Cardiac muscle cell (in vitro differentiated cells and primary cell): ENCODE results near the gene SIGMAR1. TPM values are rescaled to one million over a fixed set of nuclear protein-coding genes. Genes with fewer than 3 reads are reported as not detected.

ENCODE experiments used
- DNase-seq, 2 donors: peaks; one replicate each; pipeline versions ENCODE4 v3.0.0 to v3.0.0-alpha.2; 2010 to 2017; ENCODE audit warnings: low read depth in 1 of 2, low spot score in 1 of 2
- H3K27ac ChIP-seq: fragments of 200-600 bp; sonication (generic); 2 replicates; pipeline ENCODE4 v1.5.1; 2016
- H3K27me3 ChIP-seq: fragments of 200-600 bp; sonication (generic); 2 replicates; pipeline ENCODE4 v1.6.0; 2016; ENCODE audit warnings: control low read depth
- H3K36me3 ChIP-seq: fragments of 200-600 bp; sonication (generic); 2 replicates; pipeline ENCODE4 v1.5.1; 2016; ENCODE audit warnings: control low read depth
- H3K4me1 ChIP-seq: fragments of 200-600 bp; sonication (generic); 2 replicates; pipeline ENCODE4 v1.8.1; 2017; ENCODE audit warnings: low read depth, mild to moderate bottlenecking, mixed run types
- H3K4me3 ChIP-seq: fragments of 200-600 bp; sonication (generic); 2 replicates; pipeline ENCODE4 v1.5.1; 2016; ENCODE audit warnings: mild to moderate bottlenecking
- H3K9me3 ChIP-seq: fragments of 200-600 bp; sonication (generic); 2 replicates; pipeline ENCODE4 v1.5.1; 2017; ENCODE audit warnings: low read depth, mild to moderate bottlenecking, control low read depth
- polyA plus RNA-seq: library from polyadenylated mRNA; unstranded; fragments of >200 nt; fragmentation: Nextera tagmentation; extraction: Ambion mirVana; gene quantifications from 2 replicates; pipeline ENCODE4 v1.2.1, GENCODE V29; 2016
- total RNA-seq: library from RNA; depleted of rRNA; stranded (reverse); fragments of >200 nt; gene quantifications from 2 replicates; pipeline ENCODE4 v1.2.3, GENCODE V29; 2016
- TF ChIP-seq, protein P1 (sequence below): IDR thresholded peaks from 2 replicates; pipeline ENCODE4 v1.5.1; 2012; ENCODE audit warnings: low read depth, mild to moderate bottlenecking, low read length

Gene SIGMAR1
- total and polyA plus RNA-seq, 2 experiments from 2014 or later: 106 to 137 TPM

DNA sequence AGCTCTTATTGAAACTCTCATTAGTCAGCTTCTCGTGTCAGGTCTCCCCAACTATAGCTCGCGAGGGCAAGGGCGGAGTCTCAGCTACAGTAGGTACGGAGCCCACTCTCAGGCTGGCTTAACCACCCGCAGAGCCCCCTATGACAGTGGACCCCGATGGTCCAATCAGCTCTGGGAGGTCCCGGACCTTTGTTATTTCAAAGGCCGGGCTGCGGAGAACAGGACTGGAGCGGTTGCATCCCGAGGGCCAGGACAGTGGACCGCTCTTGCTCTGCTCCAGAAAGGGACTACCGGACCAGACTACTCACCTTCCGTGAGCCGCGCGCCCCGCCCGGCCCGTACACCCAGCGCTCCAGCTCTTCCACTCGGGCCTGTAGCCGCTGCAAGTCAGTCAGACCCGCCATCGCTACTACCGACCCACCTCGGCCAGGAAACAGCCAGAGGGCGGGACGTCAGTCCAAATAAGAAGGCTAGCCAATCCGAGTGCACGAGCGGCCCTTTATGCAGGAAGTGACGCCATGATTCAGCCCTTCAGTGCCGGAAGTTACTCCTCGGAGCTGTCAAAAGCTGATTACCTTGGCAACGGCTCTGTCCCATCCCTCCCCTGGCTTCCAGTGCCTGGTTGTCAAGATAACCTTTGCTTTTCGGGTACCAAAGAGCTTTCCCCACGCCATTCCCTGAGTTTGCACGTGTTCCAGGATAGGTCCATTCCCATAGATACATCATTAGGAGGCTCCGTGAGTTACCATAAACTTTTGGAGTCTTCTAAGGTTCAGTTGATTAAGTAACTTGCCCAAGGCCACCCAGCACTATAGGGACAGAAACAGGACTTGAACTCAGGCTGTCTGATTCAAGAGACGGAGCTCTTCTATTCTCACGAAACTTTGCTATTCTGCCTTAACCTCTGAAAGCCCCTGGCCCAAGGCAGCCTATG lies 17.3 kb downstream of the SIGMAR1 start, which contains the start of gene DCTN3:
TSS of gene DCTN3 (minus strand) at position 435 of the 934 bp plus-strand sequence. CDS start at position 404, 31 bp downstream.
- Histone ChIP-seq H3K27me3 (peaks cover 22% of the 10 kb centered on the region), H3K4me1 (peaks cover 3% of the 10 kb centered on the region), H3K27ac (no peak within 1 kb of the TSS), H3K9me3 (no peaks in the 10 kb centered on the region), H3K36me3 (peaks cover 12% of the 10 kb centered on the region), H3K4me3 (peak within 1 kb of the TSS; percentile 85)
- peak; percentile 97 for DNase-seq
- TF ChIP-seq, protein P1, sequence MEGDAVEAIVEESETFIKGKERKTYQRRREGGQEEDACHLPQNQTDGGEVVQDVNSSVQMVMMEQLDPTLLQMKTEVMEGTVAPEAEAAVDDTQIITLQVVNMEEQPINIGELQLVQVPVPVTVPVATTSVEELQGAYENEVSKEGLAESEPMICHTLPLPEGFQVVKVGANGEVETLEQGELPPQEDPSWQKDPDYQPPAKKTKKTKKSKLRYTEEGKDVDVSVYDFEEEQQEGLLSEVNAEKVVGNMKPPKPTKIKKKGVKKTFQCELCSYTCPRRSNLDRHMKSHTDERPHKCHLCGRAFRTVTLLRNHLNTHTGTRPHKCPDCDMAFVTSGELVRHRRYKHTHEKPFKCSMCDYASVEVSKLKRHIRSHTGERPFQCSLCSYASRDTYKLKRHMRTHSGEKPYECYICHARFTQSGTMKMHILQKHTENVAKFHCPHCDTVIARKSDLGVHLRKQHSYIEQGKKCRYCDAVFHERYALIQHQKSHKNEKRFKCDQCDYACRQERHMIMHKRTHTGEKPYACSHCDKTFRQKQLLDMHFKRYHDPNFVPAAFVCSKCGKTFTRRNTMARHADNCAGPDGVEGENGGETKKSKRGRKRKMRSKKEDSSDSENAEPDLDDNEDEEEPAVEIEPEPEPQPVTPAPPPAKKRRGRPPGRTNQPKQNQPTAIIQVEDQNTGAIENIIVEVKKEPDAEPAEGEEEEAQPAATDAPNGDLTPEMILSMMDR: no peak

DNA sequence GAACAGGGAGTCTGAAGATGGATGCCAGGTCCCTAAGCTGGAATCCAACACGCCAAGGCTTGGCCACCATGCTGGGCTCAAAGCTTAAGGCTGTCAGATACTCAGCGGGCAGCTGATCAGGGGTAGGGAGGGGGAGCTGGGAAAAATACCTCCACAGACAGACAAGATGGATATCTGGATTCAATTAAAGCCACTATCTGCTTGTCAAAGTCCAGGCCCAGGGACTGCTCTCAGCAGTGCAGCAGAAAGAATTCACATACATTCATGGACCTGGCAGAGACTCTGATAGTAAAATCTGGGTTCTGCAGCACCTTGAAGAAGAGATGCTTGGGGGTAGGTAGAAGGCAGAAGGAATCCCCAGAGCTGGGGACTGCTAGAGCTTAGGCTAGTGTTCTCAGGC lies 22.5 kb downstream of the SIGMAR1 start:
- Histone ChIP-seq H3K4me1 (peaks cover 12% of the 10 kb centered on the region), H3K27me3 (no peaks in the 10 kb centered on the region), H3K36me3 (peaks cover 12% of the 10 kb centered on the region), H3K9me3 (no peaks in the 10 kb centered on the region), H3K4me3 (no peak overlapping the region), H3K27ac (no peak overlapping the region)
- TF ChIP-seq, protein P1: no peak
- no peak for DNase-seq

DNA sequence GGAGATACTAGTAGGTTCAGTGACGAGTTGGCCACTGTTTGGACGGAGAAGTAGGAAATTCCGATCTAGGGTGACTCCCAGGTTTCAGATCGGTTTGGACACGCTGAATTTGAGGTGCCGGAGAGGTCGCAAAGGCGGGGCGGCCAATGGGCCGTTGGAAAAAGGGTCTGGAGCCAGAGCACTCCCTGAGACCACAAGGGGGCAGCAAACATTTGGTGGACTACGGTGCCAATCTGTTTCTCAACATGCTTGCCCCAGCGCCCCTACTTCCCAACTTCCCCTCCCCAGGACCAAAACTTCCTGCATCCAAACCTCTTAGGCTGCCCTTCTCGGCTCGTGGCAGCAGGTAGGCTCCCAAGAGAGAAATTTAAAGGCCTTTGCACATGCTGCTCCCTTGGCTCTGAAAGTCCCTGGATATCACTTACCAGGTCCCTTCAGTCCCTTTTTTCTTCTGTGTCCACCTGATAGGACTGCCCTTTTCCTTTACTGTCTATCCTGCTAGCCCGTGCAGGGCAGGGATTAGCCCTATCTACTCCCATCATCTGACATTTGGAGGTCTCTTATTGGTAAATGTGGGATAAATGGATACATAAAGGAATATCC lies 24.7 kb downstream of the SIGMAR1 start:
- peaks cover 8% of the 10 kb centered on the region for H3K4me1 ChIP-seq
- peak overlapping the region; percentile 58 for H3K4me3 ChIP-seq
- TF ChIP-seq, protein P1: peak; percentile 91
- no peak overlapping the region for H3K27ac ChIP-seq
- peak; percentile 77 to 90 for DNase-seq
- no peaks in the 10 kb centered on the region for H3K9me3 ChIP-seq
- H3K27me3 ChIP-seq: no peaks in the 10 kb centered on the region
- H3K36me3 ChIP-seq: peaks cover 12% of the 10 kb centered on the region

DNA sequence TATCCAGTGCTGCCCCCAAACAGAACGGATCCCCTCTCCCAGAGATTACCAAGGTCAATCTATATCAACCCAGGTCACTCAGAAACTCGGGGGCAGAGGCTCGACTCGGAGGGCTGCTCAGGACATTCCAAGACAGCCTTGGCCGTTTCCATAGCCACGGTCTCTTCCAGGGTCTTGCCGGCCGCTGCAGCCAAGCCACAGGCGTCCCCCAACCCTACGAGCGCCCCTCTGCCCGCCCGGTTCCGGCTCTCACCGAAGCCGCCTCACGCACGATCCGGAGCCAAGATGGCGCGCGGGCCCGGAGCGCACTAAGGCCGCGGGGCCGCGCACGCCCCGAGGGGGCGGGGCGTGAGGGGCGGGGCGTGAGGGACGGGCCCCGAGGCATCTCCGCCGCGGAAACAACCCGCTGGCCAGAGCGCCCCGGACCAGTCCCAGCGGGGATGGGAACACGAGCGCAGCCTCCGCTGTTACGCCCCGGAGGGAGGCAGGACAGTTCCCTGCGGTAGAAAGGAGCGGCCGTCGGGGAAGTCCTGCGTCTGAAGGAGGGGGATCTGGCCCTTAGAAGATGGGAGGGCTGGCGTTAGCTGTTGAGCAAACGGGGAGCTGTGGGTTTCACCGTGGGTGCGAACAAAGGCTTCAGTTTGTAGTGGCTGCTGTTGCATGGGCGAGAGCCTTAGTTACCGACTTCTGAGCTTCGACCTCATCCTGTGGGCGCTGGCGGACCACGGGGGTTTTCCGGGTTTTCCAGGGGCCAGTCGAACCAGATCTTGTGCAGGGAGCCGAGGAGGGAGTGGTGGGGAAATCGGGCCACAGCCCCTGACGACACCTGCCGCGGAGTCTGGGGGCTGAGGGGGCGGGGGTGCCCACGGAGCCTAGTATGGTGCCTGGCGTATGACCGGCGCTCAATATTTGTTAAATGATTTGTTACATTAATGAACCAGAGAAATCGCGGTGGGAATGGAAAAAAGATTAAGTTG lies 25.5 kb downstream of the SIGMAR1 start, which contains the start of gene RPP25L:
TSS of gene RPP25L (minus strand) at position 287 of the 977 bp plus-strand sequence. CDS start 801 bp downstream, outside the sequence.
- TF ChIP-seq, protein P1: no peak
- DNase-seq: peak; percentile 89 to 91
- H3K9me3 ChIP-seq: no peaks in the 10 kb centered on the region
- H3K36me3 ChIP-seq: peaks cover 4% of the 10 kb centered on the region
- peak within 1 kb of the TSS; percentile 79 for H3K27ac ChIP-seq
- peak within 1 kb of the TSS; percentile 58 for H3K4me3 ChIP-seq
- H3K27me3 ChIP-seq: no peaks in the 10 kb centered on the region
- H3K4me1 ChIP-seq: peaks cover 8% of the 10 kb centered on the region

DNA sequence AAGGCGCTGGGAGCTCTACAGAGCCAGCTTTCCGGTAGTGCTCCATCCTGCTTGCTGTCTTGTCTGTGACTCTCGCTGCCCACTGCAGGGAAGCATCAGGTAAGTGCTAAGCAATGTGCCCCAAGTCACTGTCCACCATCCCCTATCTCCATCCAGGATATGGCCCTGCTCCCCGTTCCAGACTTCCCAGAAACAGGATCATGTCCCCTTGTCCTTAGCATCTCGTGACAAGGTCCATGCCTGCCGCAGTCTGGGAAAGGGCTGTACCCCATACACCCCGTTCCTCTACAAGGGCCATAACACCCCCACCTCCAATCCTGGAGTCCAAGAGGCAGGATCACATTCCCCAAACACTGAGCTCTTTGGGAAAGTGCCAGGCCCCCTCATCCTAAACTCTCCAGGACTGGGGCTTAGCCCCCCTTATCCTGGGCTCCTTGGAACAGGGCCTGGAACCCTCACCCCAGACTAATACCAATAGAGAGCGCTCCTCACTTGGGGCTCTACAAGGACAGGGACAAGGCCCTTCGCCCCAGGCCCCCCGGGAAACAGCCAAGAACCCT lies 26.3 kb downstream of the SIGMAR1 start:
- peak overlapping the region; percentile 79 for H3K27ac ChIP-seq
- no peaks in the 10 kb centered on the region for H3K27me3 ChIP-seq
- no peaks in the 10 kb centered on the region for H3K36me3 ChIP-seq
- no peaks in the 10 kb centered on the region for H3K9me3 ChIP-seq
- TF ChIP-seq, protein P1: no peak
- peaks cover 8% of the 10 kb centered on the region for H3K4me1 ChIP-seq
- no peak for DNase-seq
- peak overlapping the region; percentile 58 for H3K4me3 ChIP-seq
